ENCODE results near the gene DNHD1.

- TF ChIP-seq ATF1 (CRISPR knock-in tag; IDR thresholded peaks at IDR 0.05) (no peak), FOXP1 (CRISPR knock-in tag; IDR thresholded peaks at IDR 0.05; ENCODE audit: borderline replicate concordance) (no peak), ZBTB43 (CRISPR knock-in tag; IDR thresholded peaks at IDR 0.05) (no peak), GABPB1 (CRISPR knock-in tag; IDR thresholded peaks at IDR 0.05) (no peak), CREB1 (CRISPR knock-in tag; IDR thresholded peaks at IDR 0.05) (no peak), MYBL2 (CRISPR knock-in tag; IDR thresholded peaks at IDR 0.05) (no peak), CTCF (IDR thresholded peaks at IDR 0.05) (no peak), TP53 (CRISPR knock-in tag; IDR thresholded peaks at IDR 0.05) (no peak), ATF3 (CRISPR knock-in tag; conservative IDR thresholded peaks at IDR 0.05) (no peak), ZNF671 (CRISPR knock-in tag; IDR thresholded peaks at IDR 0.05) (no peak)
- TF ChIP-seq, protein P1, sequence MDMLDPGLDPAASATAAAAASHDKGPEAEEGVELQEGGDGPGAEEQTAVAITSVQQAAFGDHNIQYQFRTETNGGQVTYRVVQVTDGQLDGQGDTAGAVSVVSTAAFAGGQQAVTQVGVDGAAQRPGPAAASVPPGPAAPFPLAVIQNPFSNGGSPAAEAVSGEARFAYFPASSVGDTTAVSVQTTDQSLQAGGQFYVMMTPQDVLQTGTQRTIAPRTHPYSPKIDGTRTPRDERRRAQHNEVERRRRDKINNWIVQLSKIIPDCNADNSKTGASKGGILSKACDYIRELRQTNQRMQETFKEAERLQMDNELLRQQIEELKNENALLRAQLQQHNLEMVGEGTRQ (CRISPR knock-in tag; IDR thresholded peaks at IDR 0.05) = no peak
Observed at GRCh38 chr11:6472934-6473333, 24.1 kb upstream of the DNHD1 start.
